Measurements from ENCODE around the gene TMEM201. TPM values are rescaled to one million over a fixed set of nuclear protein-coding genes. Genes with fewer than 3 reads are reported as not detected.

The TMEM201 gene
- total RNA-seq, 4 donors from 2014 or later, result 11.6 to 14.6 (median 11.9) TPM

DNA sequence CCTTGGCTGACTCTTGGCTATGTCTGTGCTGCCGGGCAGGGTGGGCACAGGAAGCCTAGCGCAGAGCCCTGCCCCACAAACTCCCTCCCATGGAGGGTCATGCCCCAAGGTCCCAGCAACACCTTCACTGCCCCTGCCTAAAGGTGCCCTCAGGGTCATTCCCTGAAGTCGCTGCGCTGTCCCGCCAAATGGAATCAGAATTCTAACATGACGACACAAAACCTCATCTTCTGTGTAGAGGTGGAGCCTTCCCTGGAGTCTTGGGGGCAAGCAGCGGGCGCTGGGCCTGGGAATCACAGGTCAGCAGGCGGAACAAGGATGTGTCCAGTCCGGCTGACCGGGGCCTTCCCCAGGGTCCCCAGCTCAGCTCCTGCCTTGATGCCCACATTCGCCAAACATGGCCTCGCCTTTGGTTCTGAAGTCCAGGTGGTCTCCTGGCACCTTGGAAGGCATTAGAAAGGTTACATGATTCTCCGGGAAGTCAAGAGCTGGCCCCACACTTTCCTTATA, 17.3 kb downstream of the TMEM201 start:
- H3K4me1 ChIP-seq, result no peaks in the 10 kb centered on the region
- 100% methylated on average over 2 of the region's 14 CpGs for WGBS
- no peaks in the 10 kb centered on the region for H3K27me3 ChIP-seq
- TF ChIP-seq EP300 (IDR thresholded peaks at IDR 0.05) (no peak), POLR2A (IDR thresholded peaks at IDR 0.05) (no peak), POLR2AphosphoS5 (IDR thresholded peaks at IDR 0.05) (no peak)
- TF ChIP-seq, protein P1, sequence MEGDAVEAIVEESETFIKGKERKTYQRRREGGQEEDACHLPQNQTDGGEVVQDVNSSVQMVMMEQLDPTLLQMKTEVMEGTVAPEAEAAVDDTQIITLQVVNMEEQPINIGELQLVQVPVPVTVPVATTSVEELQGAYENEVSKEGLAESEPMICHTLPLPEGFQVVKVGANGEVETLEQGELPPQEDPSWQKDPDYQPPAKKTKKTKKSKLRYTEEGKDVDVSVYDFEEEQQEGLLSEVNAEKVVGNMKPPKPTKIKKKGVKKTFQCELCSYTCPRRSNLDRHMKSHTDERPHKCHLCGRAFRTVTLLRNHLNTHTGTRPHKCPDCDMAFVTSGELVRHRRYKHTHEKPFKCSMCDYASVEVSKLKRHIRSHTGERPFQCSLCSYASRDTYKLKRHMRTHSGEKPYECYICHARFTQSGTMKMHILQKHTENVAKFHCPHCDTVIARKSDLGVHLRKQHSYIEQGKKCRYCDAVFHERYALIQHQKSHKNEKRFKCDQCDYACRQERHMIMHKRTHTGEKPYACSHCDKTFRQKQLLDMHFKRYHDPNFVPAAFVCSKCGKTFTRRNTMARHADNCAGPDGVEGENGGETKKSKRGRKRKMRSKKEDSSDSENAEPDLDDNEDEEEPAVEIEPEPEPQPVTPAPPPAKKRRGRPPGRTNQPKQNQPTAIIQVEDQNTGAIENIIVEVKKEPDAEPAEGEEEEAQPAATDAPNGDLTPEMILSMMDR (IDR thresholded peaks at IDR 0.05), result no peak
- no peak overlapping the region for H3K4me3 ChIP-seq
- no peaks in the 10 kb centered on the region for H3K9me3 ChIP-seq
- H3K36me3 ChIP-seq, result peaks cover 89% of the 10 kb centered on the region
- H3K27ac ChIP-seq, result no peak overlapping the region
- no peak for DNase-seq (ENCODE audit: low spot score in 2 of 2)

DNA sequence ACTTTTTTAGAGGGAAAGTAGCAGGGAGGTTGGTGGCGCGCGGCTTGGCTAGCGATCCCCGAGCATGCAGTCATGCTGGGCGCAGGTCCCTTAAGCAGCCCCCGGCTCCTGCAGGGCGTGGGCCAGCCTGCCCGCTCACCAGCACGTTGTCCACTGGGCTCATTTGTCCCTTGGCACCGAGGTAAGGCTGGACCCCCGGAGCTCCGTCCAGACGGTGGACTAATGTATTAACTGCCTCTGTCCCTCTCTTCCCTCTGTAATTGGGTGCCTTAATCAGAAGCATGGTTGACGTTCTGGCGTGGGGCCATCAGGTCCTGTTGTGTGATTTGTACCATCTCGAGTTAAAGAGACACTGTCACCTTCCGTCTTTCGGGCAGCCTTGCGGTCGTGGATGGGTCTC, 17.7 kb downstream of the TMEM201 start:
- Histone ChIP-seq H3K27me3 (no peaks in the 10 kb centered on the region), H3K27ac (no peak overlapping the region), H3K36me3 (peaks cover 89% of the 10 kb centered on the region), H3K4me1 (no peaks in the 10 kb centered on the region), H3K9me3 (no peaks in the 10 kb centered on the region), H3K4me3 (no peak overlapping the region)
- WGBS, result 85% methylated on average over 12 of the region's 21 CpGs
- no peak for DNase-seq (ENCODE audit: low spot score in 2 of 2)
- TF ChIP-seq POLR2AphosphoS5 (IDR thresholded peaks at IDR 0.05) (no peak), EP300 (IDR thresholded peaks at IDR 0.05) (no peak), POLR2A (IDR thresholded peaks at IDR 0.05) (no peak)
- TF ChIP-seq, protein P1 (IDR thresholded peaks at IDR 0.05), result no peak

DNA sequence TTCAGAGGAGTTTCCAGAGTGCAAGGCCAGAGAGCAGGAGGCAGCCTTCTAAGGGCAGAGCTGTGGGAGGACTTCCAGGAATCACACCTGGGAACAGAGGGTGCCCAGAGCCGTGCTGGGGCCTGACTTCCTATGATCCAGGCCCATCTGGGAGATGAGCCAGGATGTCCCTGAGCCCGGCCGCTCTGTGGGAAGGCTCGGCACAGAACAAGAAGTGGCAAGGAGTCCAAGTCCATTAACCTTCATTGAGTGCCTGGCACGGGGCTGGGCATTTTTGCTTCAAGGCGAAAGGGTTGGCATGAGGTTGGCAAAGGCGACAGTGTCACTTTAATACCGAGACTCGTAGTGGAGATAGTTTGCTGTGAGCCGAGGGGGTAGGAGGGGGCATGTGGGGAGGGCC, 18.2 kb downstream of the TMEM201 start:
- H3K9me3 ChIP-seq, result no peaks in the 10 kb centered on the region
- TF ChIP-seq POLR2A (IDR thresholded peaks at IDR 0.05) (no peak), POLR2AphosphoS5 (IDR thresholded peaks at IDR 0.05) (no peak), EP300 (IDR thresholded peaks at IDR 0.05) (no peak)
- TF ChIP-seq, protein P1 (IDR thresholded peaks at IDR 0.05), result no peak
- H3K4me3 ChIP-seq, result no peak overlapping the region
- no peak for DNase-seq (ENCODE audit: low spot score in 2 of 2)
- no peaks in the 10 kb centered on the region for H3K4me1 ChIP-seq
- H3K27me3 ChIP-seq, result no peaks in the 10 kb centered on the region
- H3K27ac ChIP-seq, result no peak overlapping the region
- 51% methylated on average over 9 of the region's 10 CpGs for WGBS
- peaks cover 88% of the 10 kb centered on the region for H3K36me3 ChIP-seq

DNA sequence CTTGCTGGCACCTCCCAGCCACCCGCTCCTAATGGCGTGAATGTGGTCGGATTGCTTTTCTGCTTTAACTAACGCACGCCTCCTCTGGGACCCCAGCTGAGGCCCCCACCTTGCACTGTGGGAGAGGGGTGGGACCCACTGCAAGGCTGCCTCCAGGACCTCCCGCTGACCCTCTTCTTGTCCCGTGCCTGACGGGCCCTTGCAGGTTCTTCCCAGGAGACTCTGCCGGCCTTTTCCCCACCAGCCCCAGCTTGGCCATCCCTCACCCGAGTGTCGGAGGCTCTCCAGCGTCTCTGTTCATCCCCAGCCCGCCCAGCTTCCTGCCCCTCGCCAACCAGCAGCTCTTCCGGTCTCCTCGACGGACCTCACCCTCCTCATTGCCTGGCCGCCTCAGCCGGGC, 18.6 kb downstream of the TMEM201 start:
- DNase-seq (ENCODE audit: low spot score in 2 of 2), result no peak
- 88% methylated on average over 19 of the region's 19 CpGs for WGBS
- H3K27ac ChIP-seq, result no peak overlapping the region

DNA sequence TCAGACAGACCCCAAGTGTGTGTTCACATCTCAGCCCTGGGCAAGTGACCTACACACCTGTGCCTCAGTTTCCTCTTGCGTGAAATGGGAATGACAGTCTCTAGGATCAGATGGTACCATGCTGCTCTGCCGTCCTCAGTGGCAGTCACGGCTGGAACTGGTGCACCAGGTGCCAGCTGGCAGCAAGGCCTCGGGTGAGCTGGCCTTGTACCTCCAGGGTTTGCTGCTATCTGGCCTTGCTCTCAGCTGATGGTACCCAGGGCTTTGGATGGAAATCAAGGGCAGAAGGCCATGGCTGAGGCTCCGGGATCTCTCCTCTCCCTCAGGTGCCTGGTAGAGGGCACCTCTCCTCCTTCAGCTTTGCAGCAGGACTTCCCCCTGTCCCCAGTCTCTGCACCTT, 21.3 kb downstream of the TMEM201 start:
- no peak for TF ChIP-seq EP300 (IDR thresholded peaks at IDR 0.05)
- TF ChIP-seq POLR2A (IDR thresholded peaks at IDR 0.05), result no peak
- no peak for TF ChIP-seq POLR2AphosphoS5 (IDR thresholded peaks at IDR 0.05)
- TF ChIP-seq, protein P1 (IDR thresholded peaks at IDR 0.05), result no peak
- 100% methylated on average over 2 of the region's 5 CpGs for WGBS
- Histone ChIP-seq H3K4me1 (no peaks in the 10 kb centered on the region), H3K27me3 (no peaks in the 10 kb centered on the region), H3K9me3 (no peaks in the 10 kb centered on the region), H3K4me3 (no peak overlapping the region), H3K27ac (no peak overlapping the region), H3K36me3 (peaks cover 79% of the 10 kb centered on the region)
- no peak for DNase-seq (ENCODE audit: low spot score in 2 of 2)

More for the DNA sequence above, 18.6 kb downstream of the TMEM201 start:
- Histone ChIP-seq H3K9me3 (no peaks in the 10 kb centered on the region), H3K4me1 (no peaks in the 10 kb centered on the region), H3K36me3 (peaks cover 88% of the 10 kb centered on the region), H3K4me3 (no peak overlapping the region), H3K27me3 (no peaks in the 10 kb centered on the region)
- TF ChIP-seq EP300 (IDR thresholded peaks at IDR 0.05), result no peak
- TF ChIP-seq POLR2AphosphoS5 (IDR thresholded peaks at IDR 0.05), result no peak
- TF ChIP-seq POLR2A (IDR thresholded peaks at IDR 0.05), result no peak

DNA sequence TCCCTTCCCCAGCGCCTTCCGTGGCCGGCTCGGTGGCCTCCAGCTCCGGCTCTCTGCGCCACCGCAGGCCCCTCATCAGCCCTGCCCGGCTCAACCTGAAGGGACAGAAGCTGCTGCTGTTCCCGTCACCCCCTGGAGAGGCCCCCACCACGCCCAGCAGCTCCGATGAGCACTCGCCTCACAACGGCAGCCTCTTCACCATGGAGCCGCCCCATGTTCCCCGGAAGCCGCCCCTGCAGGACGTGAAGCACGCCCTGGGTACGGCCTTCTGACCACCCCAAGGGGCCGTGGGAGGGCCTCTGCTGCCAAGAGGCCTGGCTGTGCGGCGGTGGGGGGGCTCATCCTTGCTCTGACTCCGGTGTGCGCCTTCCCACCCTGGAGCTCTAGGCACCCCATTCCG, 21.8 kb downstream of the TMEM201 start:
- Histone ChIP-seq H3K27me3 (no peaks in the 10 kb centered on the region), H3K4me3 (no peak overlapping the region), H3K4me1 (no peaks in the 10 kb centered on the region), H3K27ac (no peak overlapping the region), H3K9me3 (no peaks in the 10 kb centered on the region), H3K36me3 (peaks cover 74% of the 10 kb centered on the region)
- TF ChIP-seq EP300 (IDR thresholded peaks at IDR 0.05) (no peak), POLR2AphosphoS5 (IDR thresholded peaks at IDR 0.05) (no peak), POLR2A (IDR thresholded peaks at IDR 0.05) (no peak)
- TF ChIP-seq, protein P1 (IDR thresholded peaks at IDR 0.05), result no peak
- no peak for DNase-seq (ENCODE audit: low spot score in 2 of 2)
- over 99% methylated on average over 19 of the region's 25 CpGs for WGBS
